ENCODE results near the gene NAPA. TPM values are rescaled to one million over a fixed set of nuclear protein-coding genes. Genes with fewer than 3 reads are reported as not detected.
A peak's percentile ranks its signal among the peaks of the same experiment; 100 is the strongest.

Gene NAPA
- total RNA-seq, 1 experiment from 2014 or later: 95.9 TPM

- TF ChIP-seq EZH2 (IDR thresholded peaks at IDR 0.05; ENCODE audit: low read length, unreplicated experiment) (no peak), EZH2phosphoT487 (IDR thresholded peaks at IDR 0.05; ENCODE audit: borderline replicate concordance, low read length) (no peak), CTCF (conservative IDR thresholded peaks at IDR 0.05; ENCODE audit: low read depth, low read length) (no peak)
- no peaks in the 10 kb centered on the region for H4K20me1 ChIP-seq (ENCODE audit: low read length)
- no peak overlapping the region for H3K27ac ChIP-seq (ENCODE audit: low read length)
- H2AFZ ChIP-seq (ENCODE audit: low read length): peak overlapping the region; percentile 87; the same call in 1 of the 2 replicates
- H3K9ac ChIP-seq (ENCODE audit: low read length): peak overlapping the region; percentile 86; the same call in 1 of the 2 replicates
- H3K79me2 ChIP-seq (ENCODE audit: low read length): no peaks in the 10 kb centered on the region
- no peaks in the 10 kb centered on the region for H3K9me2 ChIP-seq (replicated peaks; ENCODE audit: low read length)
- peak overlapping the region; percentile 90; the same call in 1 of the 2 replicates for H3K4me2 ChIP-seq (ENCODE audit: low read length)
- ATAC-seq: no peak
- DNase-seq: no peak
- no peaks in the 10 kb centered on the region for H3K36me3 ChIP-seq (ENCODE audit: low read depth, low read length)
- CTCF ChIA-PET: interaction anchor here (1.1 kb wide), 1 partner anchor 32 kb away, joined by 3 read pairs; the partner anchor contains the start of gene NAPA
- intact Hi-C loops (cut with micrococcal nuclease): no loop called here
- H3F3A ChIP-seq (ENCODE audit: low read length, unreplicated experiment): no peaks in the 10 kb centered on the region
- H3K9me3 ChIP-seq (ENCODE audit: low read length): no peaks in the 10 kb centered on the region
- POLR2A ChIA-PET (ENCODE audit: unreplicated experiment): interaction anchor here (0.6 to 0.7 kb wide), 2 partner anchors 177 to 385 kb away, joined by 3 to 4 read pairs; no protein-coding TSS in a partner anchor
- H3K4me3 ChIP-seq (ENCODE audit: low read length): peak overlapping the region; percentile 89
- BruUV-seq (replicated peaks): no TSS peak
- H3K4me1 ChIP-seq (ENCODE audit: insufficient read depth, low read length): no peaks in the 10 kb centered on the region
- no peaks in the 10 kb centered on the region for H3K27me3 ChIP-seq (ENCODE audit: low read length)
These were observed 31.7 kb downstream of the NAPA start for GRCh38 chr19:47483200-47483599.

GRCh38 chr19:47481460-47482052, 33.3 kb downstream of the NAPA start:
- intact Hi-C loops (cut with micrococcal nuclease): no loop called here
- ATAC-seq: no peak

More at GRCh38 chr19:47481460-47482052, 33.3 kb downstream of the NAPA start:
- Histone ChIP-seq H3K27me3 (ENCODE audit: low read length) (no peaks in the 10 kb centered on the region), H3K4me1 (ENCODE audit: insufficient read depth, low read length) (no peaks in the 10 kb centered on the region), H3K9me2 (replicated peaks; ENCODE audit: low read length) (no peaks in the 10 kb centered on the region), H3K9ac (ENCODE audit: low read length) (no peak overlapping the region), H3K4me3 (ENCODE audit: low read length) (no peak overlapping the region), H3K9me3 (ENCODE audit: low read length) (no peaks in the 10 kb centered on the region), H3K4me2 (ENCODE audit: low read length) (no peak overlapping the region), H3K27ac (ENCODE audit: low read length) (no peak overlapping the region), H3K36me3 (ENCODE audit: low read depth, low read length) (no peaks in the 10 kb centered on the region), H3F3A (ENCODE audit: low read length, unreplicated experiment) (no peaks in the 10 kb centered on the region), H2AFZ (ENCODE audit: low read length) (no peak overlapping the region), H3K79me2 (ENCODE audit: low read length) (no peaks in the 10 kb centered on the region), H4K20me1 (ENCODE audit: low read length) (no peaks in the 10 kb centered on the region)
- no peak for DNase-seq
- no peak for TF ChIP-seq CTCF (conservative IDR thresholded peaks at IDR 0.05; ENCODE audit: low read depth, low read length)
- no peak for TF ChIP-seq EZH2phosphoT487 (IDR thresholded peaks at IDR 0.05; ENCODE audit: borderline replicate concordance, low read length)
- TF ChIP-seq EZH2 (IDR thresholded peaks at IDR 0.05; ENCODE audit: low read length, unreplicated experiment): no peak
- CTCF ChIA-PET: no interaction called here
- POLR2A ChIA-PET (ENCODE audit: unreplicated experiment): no interaction called here
- no TSS peak for BruUV-seq (replicated peaks)

All from PC-3 (cell line).